ENCODE results near the gene SYTL3. TPM values are rescaled to one million over a fixed set of nuclear protein-coding genes. Genes with fewer than 3 reads are reported as not detected.

SYTL3 gene
- total RNA-seq, 2 donors from 2014 or later = 1.3 to 1.8 TPM

DNA sequence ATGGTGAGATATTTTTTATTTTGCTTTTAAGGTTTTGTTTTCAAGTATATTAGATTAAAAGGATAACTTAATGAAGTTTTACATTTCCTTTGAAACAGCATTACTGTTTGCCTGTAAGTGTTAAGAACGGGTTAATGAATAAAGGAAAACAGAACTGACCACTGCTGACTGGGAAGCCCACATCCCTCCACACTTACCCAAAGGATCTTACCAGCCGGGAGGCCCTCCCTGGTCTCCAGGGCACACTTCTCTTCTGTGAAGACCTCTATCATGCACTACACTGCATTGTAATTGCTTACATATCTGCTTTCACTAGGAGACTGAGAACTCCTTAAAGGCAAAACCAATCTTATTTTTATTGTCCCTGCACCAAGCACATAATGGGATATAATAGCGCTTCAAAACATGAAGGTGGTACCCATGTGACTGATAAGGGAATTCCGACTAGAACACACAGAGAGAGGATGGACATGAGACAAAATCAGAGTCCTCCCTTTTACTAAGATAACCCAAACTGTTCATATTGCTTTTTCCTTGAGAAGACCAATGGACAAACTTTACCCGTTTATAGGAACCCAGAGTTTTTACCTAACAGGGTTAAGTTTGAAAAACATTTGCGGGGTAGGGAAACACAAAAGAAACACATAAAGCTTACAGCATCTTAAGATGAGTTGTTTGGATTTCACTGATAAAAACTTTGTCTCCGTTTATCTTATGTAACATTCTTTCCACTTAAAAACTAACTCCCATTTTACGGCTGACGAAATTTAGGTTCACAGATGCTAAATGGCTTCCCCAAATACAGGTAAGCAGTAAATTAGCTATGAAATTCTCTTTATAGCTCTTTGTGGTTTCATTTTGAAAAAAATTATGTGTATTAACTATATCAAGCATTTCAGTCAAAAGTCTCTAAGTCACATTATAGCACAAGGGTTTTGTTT lies 160.6 kb downstream of the SYTL3 start:
- Histone ChIP-seq H3K27ac (peak overlapping the region in 1 of 4 donors; percentile 61), H3K4me3 (no peak overlapping the region), H3K9me3 (no peaks in the 10 kb centered on the region), H3K4me1 (peaks cover 92% of the 10 kb centered on the region), H3K36me3 (replicated peaks in 1 of 2; ENCODE audit: insufficient read depth in 1 of 2, low read depth in 2 of 2) (no peaks in the 10 kb centered on the region), H3K27me3 (no peaks in the 10 kb centered on the region)
- TF ChIP-seq, protein P1, sequence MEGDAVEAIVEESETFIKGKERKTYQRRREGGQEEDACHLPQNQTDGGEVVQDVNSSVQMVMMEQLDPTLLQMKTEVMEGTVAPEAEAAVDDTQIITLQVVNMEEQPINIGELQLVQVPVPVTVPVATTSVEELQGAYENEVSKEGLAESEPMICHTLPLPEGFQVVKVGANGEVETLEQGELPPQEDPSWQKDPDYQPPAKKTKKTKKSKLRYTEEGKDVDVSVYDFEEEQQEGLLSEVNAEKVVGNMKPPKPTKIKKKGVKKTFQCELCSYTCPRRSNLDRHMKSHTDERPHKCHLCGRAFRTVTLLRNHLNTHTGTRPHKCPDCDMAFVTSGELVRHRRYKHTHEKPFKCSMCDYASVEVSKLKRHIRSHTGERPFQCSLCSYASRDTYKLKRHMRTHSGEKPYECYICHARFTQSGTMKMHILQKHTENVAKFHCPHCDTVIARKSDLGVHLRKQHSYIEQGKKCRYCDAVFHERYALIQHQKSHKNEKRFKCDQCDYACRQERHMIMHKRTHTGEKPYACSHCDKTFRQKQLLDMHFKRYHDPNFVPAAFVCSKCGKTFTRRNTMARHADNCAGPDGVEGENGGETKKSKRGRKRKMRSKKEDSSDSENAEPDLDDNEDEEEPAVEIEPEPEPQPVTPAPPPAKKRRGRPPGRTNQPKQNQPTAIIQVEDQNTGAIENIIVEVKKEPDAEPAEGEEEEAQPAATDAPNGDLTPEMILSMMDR (IDR thresholded peaks at IDR 0.05) = no peak
- no peak for TF ChIP-seq POLR2A (IDR thresholded peaks at IDR 0.05)
- ATAC-seq (no peak), DNase-seq (no peak)
- intact Hi-C loops (cut with DNase I) = no loop called here
- WGBS, 2 donors = 56 to 59% methylated on average over 9 of the region's 9 CpGs

DNA sequence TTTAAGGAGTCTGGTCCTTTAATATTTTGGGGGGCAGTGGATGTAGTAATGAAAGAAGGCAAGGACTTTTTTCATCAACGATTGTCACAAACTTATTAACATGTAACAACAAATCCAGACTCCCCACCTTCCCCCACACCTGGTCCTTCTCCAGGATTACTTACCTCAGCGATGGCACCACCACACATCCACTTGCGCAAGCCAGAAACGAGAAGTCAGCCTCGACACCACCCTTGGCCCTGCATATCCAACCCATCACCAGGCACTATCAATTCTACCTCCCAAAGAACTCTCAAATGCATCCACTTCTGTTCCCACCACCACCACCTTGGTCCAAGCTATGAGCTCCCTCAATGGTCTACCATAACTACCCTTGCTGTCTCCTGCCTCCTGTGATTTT lies 162.8 kb downstream of the SYTL3 start:
- H3K27ac ChIP-seq = peak overlapping the region in 1 of 4 donors; percentile 41
- peaks cover 88% of the 10 kb centered on the region for H3K4me1 ChIP-seq

DNA sequence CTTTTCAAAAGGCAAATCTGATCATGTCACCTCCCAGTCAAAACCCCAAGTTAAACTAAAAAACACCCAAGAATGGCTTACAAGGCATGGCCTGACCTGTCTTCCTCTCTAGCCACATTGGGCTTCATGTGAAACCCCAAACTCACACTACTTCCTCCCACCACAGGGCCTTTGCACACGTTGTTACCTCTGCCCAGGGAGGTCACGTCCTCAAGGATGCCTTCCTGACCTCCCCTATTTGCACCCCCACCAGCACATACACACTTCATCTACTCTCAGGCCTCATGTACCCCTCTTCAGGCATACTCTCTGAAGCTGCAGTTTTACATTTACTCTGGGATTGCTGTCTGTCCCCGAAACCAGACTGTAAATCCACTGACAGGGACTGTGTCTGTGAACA lies 163.2 kb downstream of the SYTL3 start:
- no peak overlapping the region for H3K4me3 ChIP-seq
- no peaks in the 10 kb centered on the region for H3K9me3 ChIP-seq
- H3K4me1 ChIP-seq = peaks cover 84% of the 10 kb centered on the region
- H3K36me3 ChIP-seq (replicated peaks in 1 of 2; ENCODE audit: insufficient read depth in 1 of 2, low read depth in 2 of 2) = no peaks in the 10 kb centered on the region
- DNase-seq (no peak), ATAC-seq (no peak)
- no peak for TF ChIP-seq POLR2A (IDR thresholded peaks at IDR 0.05)
- TF ChIP-seq, protein P1 (IDR thresholded peaks at IDR 0.05) = no peak
- peak overlapping the region; percentile 13 to 99 (median 29) for H3K27ac ChIP-seq
- 81 to 90% methylated on average over 3 of the region's 3 CpGs for WGBS, 2 donors
- intact Hi-C loops (cut with DNase I) = no loop called here
- H3K27me3 ChIP-seq = no peaks in the 10 kb centered on the region

More for the DNA sequence above, 162.8 kb downstream of the SYTL3 start:
- WGBS, 2 donors = 52 to 64% methylated on average over 5 of the region's 5 CpGs
- H3K9me3 ChIP-seq = no peaks in the 10 kb centered on the region
- TF ChIP-seq, protein P1 (IDR thresholded peaks at IDR 0.05) = no peak
- no peak for TF ChIP-seq POLR2A (IDR thresholded peaks at IDR 0.05)
- DNase-seq (no peak), ATAC-seq (no peak)
- H3K36me3 ChIP-seq (replicated peaks in 1 of 2; ENCODE audit: insufficient read depth in 1 of 2, low read depth in 2 of 2) = no peaks in the 10 kb centered on the region
- intact Hi-C loops (cut with DNase I) = no loop called here
- no peaks in the 10 kb centered on the region for H3K27me3 ChIP-seq
- H3K4me3 ChIP-seq = no peak overlapping the region

Small RNA genes within 50 kb of the gene (microRNA-seq; reads per million reads assigned to microRNA genes)
- 0.47 to 0.90 reads per million in 2 donors for gene MIR3918 (ENCODE audit: borderline number of aligned reads in 2 of 2, borderline replicate concordance in 2 of 2)
- gene MIR7161 (ENCODE audit: borderline number of aligned reads in 2 of 2, borderline replicate concordance in 2 of 2) = 0 reads per million in 2 donors

Small RNA genes within 50 kb of the gene (small RNA-seq; reads per million reads assigned to genes)
- gene MIR3918 = not detected
- gene MIR7161 = not detected

Other genes with a start within 250 kb of the SYTL3 start
- gene TMEM181, start 90.0 kb upstream of the SYTL3 start, total RNA-seq = 10 to 100 TPM; 19.8 to 34.2 TPM
- gene DYNLT1, start 5.3 kb upstream of the SYTL3 start, total RNA-seq = 10 to 100 TPM; 36.1 to 39.2 TPM
- gene EZR, start 169.3 kb downstream of the SYTL3 start, total RNA-seq = 100 to 1,000 TPM in 1 of 2 donors, 10 to 100 TPM in 1; 76.8 to 103 TPM

Measured in body of pancreas (tissue), 4 donors.